ENCODE results near the gene APBB2.

The APBB2 gene

DNA sequence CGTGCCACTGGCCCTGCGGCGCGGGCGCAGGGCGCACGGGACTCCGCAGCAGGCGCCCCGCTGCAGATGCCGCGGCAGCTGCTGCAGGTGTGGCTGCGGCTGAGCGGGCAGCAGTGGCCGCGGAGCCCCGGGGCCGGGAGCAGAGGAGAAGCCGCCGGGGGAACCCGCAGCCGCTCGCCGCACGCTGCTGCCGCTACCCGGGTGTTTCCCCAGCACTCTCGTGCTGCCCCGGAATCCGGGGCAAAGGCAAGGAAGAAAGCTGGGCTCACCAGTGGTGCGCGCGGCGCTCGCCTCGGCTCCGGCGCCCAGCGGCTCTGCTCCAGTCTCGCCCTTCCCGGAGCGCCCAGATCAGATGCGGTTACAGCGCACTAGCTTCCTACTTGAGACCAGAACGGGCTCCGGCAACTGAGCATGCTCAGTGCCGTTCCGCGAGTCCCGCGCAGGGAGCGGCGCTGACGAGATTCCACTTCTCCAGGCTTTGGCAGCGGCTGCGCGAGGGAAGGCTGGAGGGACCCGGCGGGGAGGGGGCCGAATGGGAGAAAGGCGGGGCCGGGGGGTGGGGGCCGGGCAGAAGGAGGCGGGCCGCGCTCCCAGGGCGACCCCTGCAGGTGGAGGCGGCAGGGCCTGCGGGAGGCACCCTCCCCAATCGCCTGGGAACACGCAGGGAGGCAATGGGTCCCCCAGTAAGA lies at the start of gene APBB2:
Gene APBB2, minus strand, starts transcription at position 407 of the 689 bp plus-strand sequence. CDS start 181,288 bp downstream, outside the sequence.
- H3K4me3 ChIP-seq (ENCODE audit: low read length): peak within 1 kb of the TSS; percentile 75
- DNase-seq (ENCODE audit: low read depth): peak; percentile 93
- TF ChIP-seq, protein P1, sequence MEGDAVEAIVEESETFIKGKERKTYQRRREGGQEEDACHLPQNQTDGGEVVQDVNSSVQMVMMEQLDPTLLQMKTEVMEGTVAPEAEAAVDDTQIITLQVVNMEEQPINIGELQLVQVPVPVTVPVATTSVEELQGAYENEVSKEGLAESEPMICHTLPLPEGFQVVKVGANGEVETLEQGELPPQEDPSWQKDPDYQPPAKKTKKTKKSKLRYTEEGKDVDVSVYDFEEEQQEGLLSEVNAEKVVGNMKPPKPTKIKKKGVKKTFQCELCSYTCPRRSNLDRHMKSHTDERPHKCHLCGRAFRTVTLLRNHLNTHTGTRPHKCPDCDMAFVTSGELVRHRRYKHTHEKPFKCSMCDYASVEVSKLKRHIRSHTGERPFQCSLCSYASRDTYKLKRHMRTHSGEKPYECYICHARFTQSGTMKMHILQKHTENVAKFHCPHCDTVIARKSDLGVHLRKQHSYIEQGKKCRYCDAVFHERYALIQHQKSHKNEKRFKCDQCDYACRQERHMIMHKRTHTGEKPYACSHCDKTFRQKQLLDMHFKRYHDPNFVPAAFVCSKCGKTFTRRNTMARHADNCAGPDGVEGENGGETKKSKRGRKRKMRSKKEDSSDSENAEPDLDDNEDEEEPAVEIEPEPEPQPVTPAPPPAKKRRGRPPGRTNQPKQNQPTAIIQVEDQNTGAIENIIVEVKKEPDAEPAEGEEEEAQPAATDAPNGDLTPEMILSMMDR (conservative IDR thresholded peaks at IDR 0.05; ENCODE audit: low read depth, low read length): peak; percentile 77

GRCh38 chr4:41262198-41262597 lies 47.9 kb upstream of the APBB2 start:
- no peak for DNase-seq (ENCODE audit: low read depth)
- TF ChIP-seq, protein P1 (conservative IDR thresholded peaks at IDR 0.05; ENCODE audit: low read depth, low read length): no peak
- no peak overlapping the region for H3K4me3 ChIP-seq (ENCODE audit: low read length)

- TF ChIP-seq, protein P1 (conservative IDR thresholded peaks at IDR 0.05; ENCODE audit: low read depth, low read length): no peak
- H3K4me3 ChIP-seq (ENCODE audit: low read length): no peak overlapping the region
- no peak for DNase-seq (ENCODE audit: low read depth)
Observed at GRCh38 chr4:41260116-41260733, 45.9 kb upstream of the APBB2 start.

- no peak for DNase-seq (ENCODE audit: low read depth)
- TF ChIP-seq, protein P1 (conservative IDR thresholded peaks at IDR 0.05; ENCODE audit: low read depth, low read length): peak; percentile 69
- peak overlapping the region; percentile 82 for H3K4me3 ChIP-seq (ENCODE audit: low read length)
Observed at GRCh38 chr4:41258783-41259182, 44.4 kb upstream of the APBB2 start.

- DNase-seq (ENCODE audit: low read depth): no peak
- TF ChIP-seq, protein P1 (conservative IDR thresholded peaks at IDR 0.05; ENCODE audit: low read depth, low read length): no peak
- H3K4me3 ChIP-seq (ENCODE audit: low read length): peak overlapping the region; percentile 82
Observed at GRCh38 chr4:41257906-41258305, 43.6 kb upstream of the APBB2 start.

GRCh38 chr4:41257257-41257901 lies 43.0 kb upstream of the APBB2 start:
- H3K4me3 ChIP-seq (ENCODE audit: low read length): peak overlapping the region; percentile 82
- TF ChIP-seq, protein P1 (conservative IDR thresholded peaks at IDR 0.05; ENCODE audit: low read depth, low read length): no peak
- no peak for DNase-seq (ENCODE audit: low read depth)

Data from retinal pigment epithelial cell (primary cell).